CD4-positive, alpha-beta T cell treated with Interleukin-15 for 4 hours (primary cell): ENCODE measurements around the gene SOWAHA.
"Not testable (repeated sequence)": the region's sequence is repeated elsewhere in the genome, so short reads cannot be mapped to it uniquely, and the experiment has no call there.

Experiments
- DNase-seq: peaks from one replicate; pipeline ENCODE4 v3.0.0-alpha.2; 2020; ENCODE audit warnings: low spot score

SOWAHA gene

DNA sequence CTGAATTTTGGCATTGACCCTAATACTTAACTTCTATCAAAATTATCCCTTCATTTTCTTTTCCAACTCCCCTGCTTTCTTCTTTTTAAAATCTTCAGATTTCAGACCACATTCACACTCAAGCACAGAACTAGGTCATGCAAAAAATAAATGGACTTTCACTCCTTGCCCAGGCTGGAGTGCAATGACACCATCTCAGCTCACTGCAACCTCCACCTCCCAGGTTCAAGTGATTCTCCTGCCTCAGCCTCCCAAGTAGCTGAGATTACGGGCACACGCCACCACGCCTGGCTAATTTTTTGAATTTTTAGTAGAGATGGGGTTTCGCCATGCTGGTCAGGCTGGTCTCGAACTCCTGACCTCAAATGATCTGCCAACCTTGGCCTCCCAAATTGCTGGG lies 41.9 kb downstream of the SOWAHA start:
- not testable (repeated sequence) for DNase-seq

DNA sequence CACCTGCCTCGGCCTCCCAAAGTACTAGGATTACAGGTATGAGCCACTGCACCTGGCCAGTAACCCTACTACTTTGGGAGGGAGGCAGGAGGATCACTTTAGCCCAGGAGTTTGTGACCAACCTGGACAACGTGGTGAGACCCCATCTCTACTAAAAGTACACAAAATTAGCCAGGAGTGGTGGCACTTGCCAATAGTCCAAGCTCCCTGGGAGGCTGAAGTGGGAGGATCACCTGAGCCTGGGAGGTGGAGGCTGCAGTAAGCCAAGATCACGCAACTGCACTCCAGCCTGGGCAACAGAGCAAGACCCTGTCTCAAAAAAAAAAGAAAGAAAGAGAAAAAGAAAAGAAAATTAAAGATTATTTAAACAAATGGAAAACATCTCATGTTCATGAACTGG lies 42.9 kb downstream of the SOWAHA start:
- DNase-seq, result no peak

DNA sequence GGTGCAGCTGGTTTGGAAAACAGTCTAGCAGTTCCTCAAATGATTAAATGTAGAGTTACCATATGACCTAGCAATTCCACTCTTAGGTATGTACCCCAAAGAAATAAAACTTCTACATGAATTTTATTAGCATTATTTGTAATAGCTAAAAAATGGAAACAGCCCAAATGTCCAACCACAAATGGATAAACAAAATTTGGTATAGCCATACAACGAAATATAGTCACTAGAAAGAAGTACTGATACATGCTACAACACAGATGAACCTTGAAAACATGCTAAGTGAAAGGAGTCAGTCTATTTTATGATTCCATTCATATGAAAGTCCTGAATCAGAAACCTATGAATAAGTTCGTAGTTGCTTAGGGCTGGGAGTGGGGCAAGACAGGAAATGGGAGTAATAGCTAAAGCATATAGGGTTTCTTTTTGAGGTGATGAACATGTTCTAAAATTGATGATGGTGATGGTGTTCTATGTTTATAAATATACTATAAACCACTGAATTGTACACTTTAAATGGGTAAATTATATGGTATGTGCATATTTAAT lies 46.9 kb downstream of the SOWAHA start:
- no peak for DNase-seq

DNA sequence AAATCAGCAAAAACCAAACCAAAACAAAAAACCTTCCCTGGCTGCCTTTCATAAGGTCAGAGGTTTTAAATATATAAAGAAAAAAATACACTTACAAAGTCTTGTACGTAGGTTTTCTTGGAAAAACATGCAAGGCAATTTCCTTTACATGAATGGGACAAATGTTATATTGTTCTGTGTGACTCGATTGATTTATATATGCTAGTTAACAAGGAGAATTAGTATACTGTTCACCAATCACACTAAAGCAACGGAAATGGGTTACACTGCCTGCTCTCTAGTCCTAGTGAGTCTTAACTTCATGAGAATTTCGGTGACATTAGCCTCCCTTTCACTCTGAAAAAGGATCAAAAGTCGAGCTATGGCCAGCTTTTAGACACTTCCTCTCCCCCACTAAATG lies 47.6 kb downstream of the SOWAHA start:
- DNase-seq, result no peak

DNA sequence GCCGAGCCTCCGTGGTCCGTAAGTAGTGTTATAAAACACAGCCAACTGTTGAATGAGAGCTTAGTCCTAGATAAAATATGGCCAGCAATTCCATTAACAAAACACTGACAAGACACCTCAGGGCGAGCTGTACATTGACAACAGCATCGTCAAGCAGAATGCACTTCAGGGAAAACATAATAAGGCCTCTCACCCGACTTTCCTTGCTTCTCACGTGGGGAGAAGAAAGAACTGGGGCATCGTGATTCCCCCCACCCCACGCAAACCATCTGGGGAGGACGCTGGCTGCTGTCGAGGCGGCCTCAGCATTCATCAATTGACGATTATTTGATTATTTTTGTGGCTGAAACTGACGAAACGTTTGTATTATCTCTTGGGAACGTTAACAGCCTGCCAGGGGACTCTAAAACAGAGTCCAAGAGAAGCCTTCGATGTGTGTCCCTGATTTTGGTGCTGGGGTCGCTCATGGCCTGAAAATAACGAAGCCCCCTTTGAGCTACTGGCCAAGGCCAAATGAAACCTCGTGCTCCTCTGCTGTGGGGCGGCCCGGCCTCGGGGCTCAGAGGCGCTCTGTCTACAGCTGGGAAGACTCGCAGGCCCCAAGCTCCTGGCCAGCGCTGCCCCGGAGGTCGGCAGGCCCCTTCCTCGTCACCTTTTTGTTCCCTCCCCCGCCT lies 52.7 kb downstream of the SOWAHA start:
- DNase-seq, result no peak
